Measurements from ENCODE around the gene MZT2A.
A peak's percentile ranks its signal among the peaks of the same experiment; 100 is the strongest.
"Not testable (repeated sequence)": the region's sequence is repeated elsewhere in the genome, so short reads cannot be mapped to it uniquely, and the experiment has no call there.

The MZT2A gene, protein sequence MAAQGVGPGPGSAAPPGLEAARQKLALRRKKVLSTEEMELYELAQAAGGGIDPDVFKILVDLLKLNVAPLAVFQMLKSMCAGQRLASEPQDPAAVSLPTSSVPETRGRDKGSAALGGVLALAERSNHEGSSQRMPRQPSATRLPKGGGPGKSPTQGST

DNA sequence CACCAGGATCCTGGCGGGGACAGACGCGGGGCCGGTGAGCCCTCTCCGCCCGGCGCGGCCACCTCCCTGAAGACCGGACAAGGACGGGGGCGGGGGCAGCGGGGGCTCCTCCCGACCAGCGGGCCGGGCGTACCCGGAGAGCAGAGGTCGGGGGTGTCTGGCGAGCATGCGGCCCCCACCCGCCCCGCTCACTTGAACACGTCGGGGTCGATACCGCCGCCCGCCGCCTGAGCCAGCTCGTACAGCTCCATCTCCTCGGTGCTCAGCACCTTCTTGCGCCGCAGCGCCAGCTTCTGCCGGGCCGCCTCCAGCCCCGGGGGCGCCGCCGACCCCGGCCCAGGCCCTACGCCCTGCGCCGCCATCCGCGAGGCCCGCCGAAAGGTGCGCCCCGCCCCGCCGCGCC, at the start of gene MZT2A:
MZT2A (minus strand) TSS at position 383 of the 403 bp plus-strand sequence; CDS start at position 362, 21 bp downstream.
- DNase-seq, result not testable (repeated sequence)

DNA sequence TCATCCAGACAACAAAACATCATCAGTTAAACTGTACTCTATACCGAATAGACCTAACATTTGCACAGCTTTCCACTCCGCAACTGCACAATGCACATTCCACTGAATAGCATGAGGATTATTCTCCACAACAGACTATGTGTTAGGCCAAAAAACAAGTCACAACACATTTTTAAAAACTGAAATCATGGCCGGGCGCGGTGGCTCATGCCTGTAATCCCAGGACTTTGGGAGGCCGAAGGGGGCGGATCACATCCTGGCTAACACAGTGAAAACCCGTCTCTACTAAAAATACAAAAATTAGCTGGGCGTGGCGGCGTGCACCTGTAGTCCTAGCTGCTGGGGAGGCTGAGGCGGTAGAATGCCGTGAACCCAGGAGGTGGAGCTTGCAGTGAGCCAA, 46.7 kb upstream of the MZT2A start:
- DNase-seq, result not testable (repeated sequence)

- DNase-seq, result not testable (repeated sequence)
Measured at GRCh38 chr2:131536841-131537240, 44.6 kb upstream of the MZT2A start.

- not testable (repeated sequence) for DNase-seq
Measured at GRCh38 chr2:131535951-131536826, 44.0 kb upstream of the MZT2A start.

GRCh38 chr2:131535526-131535925, 43.3 kb upstream of the MZT2A start:
- no peak for DNase-seq

GRCh38 chr2:131534965-131535364, 42.8 kb upstream of the MZT2A start:
- not testable (repeated sequence) for DNase-seq

DNA sequence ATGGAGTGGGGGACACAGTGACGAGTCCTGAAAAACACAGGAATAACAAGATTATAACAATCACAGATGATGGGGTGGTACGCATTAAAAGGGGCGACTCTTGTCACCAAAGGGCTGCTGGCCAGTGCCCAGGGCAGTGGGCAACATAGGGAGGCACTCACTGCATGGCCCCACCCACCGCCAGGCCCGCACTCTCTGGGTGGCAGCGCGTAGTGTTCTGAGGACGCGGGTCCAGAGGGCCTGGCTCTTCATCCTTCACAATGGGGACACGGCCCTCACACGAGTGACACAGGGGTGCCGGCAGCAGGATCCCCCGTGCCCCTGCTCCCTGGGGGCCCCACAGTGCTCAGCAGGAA, 42.1 kb upstream of the MZT2A start:
- not testable (repeated sequence) for DNase-seq

DNA sequence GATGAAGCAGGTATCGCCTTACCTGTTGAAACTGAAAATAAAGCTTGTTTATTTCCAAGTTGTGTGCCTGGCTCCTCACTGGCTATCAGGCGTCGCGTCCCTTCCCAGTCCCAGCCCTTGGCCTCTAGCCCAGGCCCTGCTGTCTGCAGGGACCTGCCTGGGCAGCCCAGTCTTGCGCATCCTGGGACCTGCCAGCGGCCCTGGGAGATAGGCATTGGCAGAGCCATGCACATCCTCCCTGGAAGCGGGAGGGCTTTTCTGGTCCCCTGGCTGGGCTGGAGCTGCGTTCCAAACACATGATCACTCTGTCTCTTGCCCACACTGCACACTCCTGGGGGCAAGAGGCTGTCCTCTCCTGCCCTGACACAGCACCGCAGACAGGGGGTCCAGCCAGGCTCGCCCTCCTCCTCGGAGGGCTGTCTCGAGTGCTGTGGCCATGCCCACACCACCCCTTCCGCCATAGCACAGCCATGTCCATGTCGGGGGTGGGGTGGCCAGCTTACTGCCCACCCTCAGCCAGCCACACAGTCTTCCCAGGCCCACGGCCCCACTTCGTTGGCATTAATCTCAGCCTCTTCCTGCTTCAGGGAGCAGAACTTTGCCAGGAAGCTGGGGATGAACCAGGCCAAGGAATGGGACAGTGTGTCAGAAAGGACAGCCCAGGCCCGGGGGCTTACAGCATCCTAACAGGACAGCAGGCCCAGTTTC, 41.6 kb upstream of the MZT2A start:
- not testable (repeated sequence) for DNase-seq

- not testable (repeated sequence) for DNase-seq
Measured at GRCh38 chr2:131532723-131533608, 40.8 kb upstream of the MZT2A start.

DNA sequence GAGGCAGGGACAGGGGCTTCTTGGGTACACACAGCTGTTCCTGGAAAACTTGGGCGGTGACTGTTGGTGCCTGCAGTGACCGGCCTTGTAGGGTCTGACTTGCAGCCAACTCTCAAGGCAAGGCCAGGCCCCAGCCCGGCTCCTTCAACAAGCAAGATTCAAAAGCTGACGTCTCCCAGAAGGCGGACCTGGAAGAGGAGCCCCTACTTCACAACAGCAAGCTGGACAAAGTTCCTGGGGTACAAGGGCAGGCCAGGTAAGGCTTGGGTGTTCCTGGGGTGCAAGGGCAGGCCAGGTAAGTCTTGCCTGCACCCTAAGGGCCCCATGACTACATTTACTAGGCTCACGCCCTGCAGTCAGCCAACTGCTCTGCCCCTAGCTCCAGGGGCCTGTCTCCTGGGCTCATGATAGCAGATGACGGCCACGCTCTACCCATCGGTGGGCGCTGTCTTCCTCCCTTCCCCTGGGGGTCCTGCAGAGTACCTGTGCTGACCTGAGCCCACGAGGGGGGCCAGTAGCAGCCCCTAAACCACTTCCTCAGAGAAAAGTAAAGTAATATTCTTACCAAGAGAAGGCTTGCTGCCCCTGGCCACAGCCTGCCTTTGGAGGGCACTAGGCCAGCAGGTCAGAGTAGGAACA, 39.5 kb upstream of the MZT2A start:
- DNase-seq, result not testable (repeated sequence)

GRCh38 chr2:131530626-131531344, 38.6 kb upstream of the MZT2A start:
- not testable (repeated sequence) for DNase-seq

DNA sequence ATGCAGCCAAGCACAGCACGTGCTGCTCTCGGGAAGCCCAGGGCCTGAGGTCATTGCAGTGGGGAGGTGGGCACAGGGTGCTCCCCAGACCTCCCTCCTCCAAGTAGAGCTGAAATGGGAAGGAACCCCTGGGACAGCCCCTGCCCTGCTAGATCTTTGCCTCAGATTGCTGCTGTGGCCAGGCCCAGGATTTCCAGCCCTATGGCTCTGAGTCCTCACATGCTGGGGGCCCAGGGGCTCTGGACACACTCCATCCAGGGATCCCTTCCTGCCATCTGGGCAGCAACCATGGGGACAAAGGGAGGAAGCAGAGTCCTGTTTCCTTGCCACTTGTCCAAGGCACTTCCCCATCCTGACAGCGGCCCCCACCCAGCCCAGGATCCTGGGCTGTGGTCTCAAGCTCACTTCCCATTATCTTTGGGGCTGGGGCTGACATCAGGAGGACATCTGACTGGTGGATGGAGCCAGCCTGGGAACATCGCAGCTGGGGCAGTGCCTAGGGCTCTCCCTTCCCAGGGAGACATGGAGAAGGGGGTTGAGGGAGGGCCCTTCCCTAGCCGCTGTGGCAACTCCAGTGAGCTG, 37.8 kb upstream of the MZT2A start:
- not testable (repeated sequence) for DNase-seq

- DNase-seq, result not testable (repeated sequence)
Measured at GRCh38 chr2:131528981-131529863, 37.0 kb upstream of the MZT2A start.

- peak; percentile 67 for DNase-seq
Measured at GRCh38 chr2:131527131-131528001, 35.2 kb upstream of the MZT2A start, which contains the start of gene CCDC74A. Gene CCDC74A (plus strand): TSS chr2:131527888. CDS start chr2:131527971, 83 bp downstream.

GRCh38 chr2:131525256-131525655, 33.1 kb upstream of the MZT2A start:
- not testable (repeated sequence) for DNase-seq

GRCh38 chr2:131521961-131522781, 30.0 kb upstream of the MZT2A start:
- no peak for DNase-seq

DNA sequence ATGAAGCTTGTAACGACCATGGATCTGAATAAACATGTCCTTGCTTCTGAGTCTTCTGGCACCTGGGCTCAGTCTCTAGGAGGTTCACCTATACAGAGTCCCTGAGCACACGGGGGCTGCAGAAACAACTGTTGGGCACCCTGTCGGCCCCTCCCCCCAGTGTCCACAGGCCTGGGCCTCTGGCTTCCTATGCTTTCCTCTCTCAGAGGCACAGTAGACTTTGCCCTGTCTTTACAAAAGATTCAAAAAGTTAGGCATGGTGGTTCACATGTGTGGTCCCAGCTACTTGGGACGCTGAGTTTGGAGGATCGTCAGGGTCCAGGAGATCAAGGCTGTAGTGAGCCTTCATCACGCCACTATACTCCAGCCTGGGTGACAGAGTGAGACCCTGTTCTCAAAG, 29.3 kb upstream of the MZT2A start:
- not testable (repeated sequence) for DNase-seq

- DNase-seq, result no peak
Measured at GRCh38 chr2:131520526-131520925, 28.3 kb upstream of the MZT2A start.
